Activated CD4-positive, alpha-beta memory T cell treated with anti-CD3 and anti-CD28 coated beads, Interleukin-2, amount 10 ng/mL, durations not matched to agents 7 days and 5 days (primary cell): ENCODE results near the gene CMSS1. TPM values are rescaled to one million over a fixed set of nuclear protein-coding genes. Genes with fewer than 3 reads are reported as not detected.

Experiments
- CTCF ChIA-PET: fragments of 350-600 bp; sonication (Branson Sonifier 250); formaldehyde crosslinking; loops from one replicate; lab custom pipeline; 2021; ENCODE audit warnings: antibody characterized with exemption, inconsistent platforms; lab: Charles Lee
- POLR2A ChIA-PET: fragments of 350-600 bp; sonication (Branson Sonifier 250); formaldehyde crosslinking; loops from one replicate; lab custom pipeline; 2021; ENCODE audit warnings: antibody characterized with exemption; lab: Charles Lee
- DNase-seq: peaks from one replicate; pipeline ENCODE4 v3.0.0-alpha.2; 2020
- H3K27ac Mint-ChIP-seq: one replicate; pipeline ENCODE4 v1.8.0; 2021; ENCODE audit warnings: mild to moderate bottlenecking, mixed read lengths
- H3K27me3 Mint-ChIP-seq: one replicate; pipeline ENCODE4 v1.8.0; 2021; ENCODE audit warnings: mixed read lengths
- H3K36me3 Mint-ChIP-seq: one replicate; pipeline ENCODE4 v1.8.0; 2021; ENCODE audit warnings: low read depth, mixed read lengths
- H3K4me1 Mint-ChIP-seq: one replicate; pipeline ENCODE4 v1.8.0; 2021; ENCODE audit warnings: mixed read lengths
- H3K4me3 Mint-ChIP-seq: one replicate; pipeline ENCODE4 v1.8.0; 2021; ENCODE audit warnings: mild to moderate bottlenecking, mixed read lengths
- H3K9me3 Mint-ChIP-seq: one replicate; pipeline ENCODE4 v1.8.0; 2021; ENCODE audit warnings: mixed read lengths
- total RNA-seq, 2 experiments: library from RNA; stranded (reverse); gene quantifications; one replicate each; pipeline ENCODE4 v1.2.3, GENCODE V29; 2021

CMSS1 gene
- total RNA-seq, 2 experiments from 2014 or later, result 28.0 to 31.0 TPM

DNA sequence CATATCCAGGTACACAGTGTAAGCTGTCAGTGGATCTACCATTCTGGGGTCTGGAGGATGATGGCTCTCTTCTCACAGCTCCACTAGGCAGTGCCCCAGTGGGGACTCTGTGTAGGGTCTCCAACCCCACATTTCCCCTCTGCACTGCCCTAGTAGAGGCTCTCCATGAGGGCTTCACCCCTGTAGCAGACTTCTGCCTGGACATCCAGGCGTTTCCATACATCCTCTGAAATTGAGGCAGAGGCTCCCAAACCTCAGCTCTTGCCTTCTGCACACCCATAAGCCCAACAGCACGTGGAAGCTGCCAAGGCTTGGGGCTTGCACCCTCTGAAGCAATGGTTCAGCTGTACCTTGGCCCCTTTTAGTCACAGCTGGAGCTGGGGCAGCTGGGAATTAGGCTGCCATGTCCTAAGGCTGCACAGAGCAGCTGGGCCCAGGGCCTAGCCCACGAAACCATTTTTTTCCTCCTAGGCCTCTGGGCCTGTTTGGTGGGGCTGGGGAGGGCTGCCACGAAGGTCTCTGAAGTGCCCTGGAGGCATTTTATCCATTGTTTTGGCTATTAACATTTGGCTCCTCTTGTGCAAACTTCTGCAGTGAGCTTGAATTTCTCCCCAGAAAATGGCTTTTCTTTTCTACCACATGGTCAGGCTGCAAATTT lies 362.2 kb downstream of the CMSS1 start:
- H3K4me1 Mint-ChIP-seq, result no peaks in the 10 kb centered on the region
- CTCF ChIA-PET, result no interaction called here

DNA sequence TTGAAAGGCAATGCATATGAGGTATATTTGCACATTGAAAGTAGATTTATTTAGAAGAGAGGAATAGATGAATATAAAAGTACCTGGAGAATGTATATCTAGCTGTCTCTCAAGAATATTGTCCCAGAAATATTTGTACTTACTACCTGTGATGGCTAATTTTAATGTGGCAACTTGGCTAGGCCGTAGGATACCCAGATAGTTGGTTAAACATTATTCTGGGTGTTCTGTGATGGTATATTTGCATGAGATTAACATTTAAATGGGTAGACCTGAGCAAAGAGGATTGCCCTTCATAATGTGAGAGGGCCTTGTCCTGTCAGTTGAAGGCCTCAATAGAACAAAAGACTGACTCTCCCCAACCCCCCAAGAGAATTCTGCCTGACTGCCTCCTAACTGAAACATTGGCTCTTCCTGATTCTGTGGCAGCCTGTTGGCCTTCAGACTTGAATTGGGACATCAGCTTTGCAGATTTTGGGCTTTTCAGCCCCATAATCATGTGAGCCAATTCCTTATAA lies 366.0 kb downstream of the CMSS1 start:
- H3K36me3 Mint-ChIP-seq, result peaks cover 25% of the 10 kb centered on the region
- ChIA-PET CTCF (no interaction called here), POLR2A (no interaction called here)
- H3K9me3 Mint-ChIP-seq, result peaks cover 21% of the 10 kb centered on the region
- DNase-seq, result no peak
- no peak overlapping the region for H3K27ac Mint-ChIP-seq
- H3K4me1 Mint-ChIP-seq, result no peaks in the 10 kb centered on the region
- no peaks in the 10 kb centered on the region for H3K27me3 Mint-ChIP-seq
- H3K4me3 Mint-ChIP-seq, result no peak overlapping the region

More for the DNA sequence above, 362.2 kb downstream of the CMSS1 start:
- peaks cover 41% of the 10 kb centered on the region for H3K36me3 Mint-ChIP-seq
- H3K4me3 Mint-ChIP-seq, result no peak overlapping the region
- POLR2A ChIA-PET, result no interaction called here
- DNase-seq, result no peak
- H3K27me3 Mint-ChIP-seq, result no peaks in the 10 kb centered on the region
- peaks cover 26% of the 10 kb centered on the region for H3K9me3 Mint-ChIP-seq
- H3K27ac Mint-ChIP-seq, result no peak overlapping the region

DNA sequence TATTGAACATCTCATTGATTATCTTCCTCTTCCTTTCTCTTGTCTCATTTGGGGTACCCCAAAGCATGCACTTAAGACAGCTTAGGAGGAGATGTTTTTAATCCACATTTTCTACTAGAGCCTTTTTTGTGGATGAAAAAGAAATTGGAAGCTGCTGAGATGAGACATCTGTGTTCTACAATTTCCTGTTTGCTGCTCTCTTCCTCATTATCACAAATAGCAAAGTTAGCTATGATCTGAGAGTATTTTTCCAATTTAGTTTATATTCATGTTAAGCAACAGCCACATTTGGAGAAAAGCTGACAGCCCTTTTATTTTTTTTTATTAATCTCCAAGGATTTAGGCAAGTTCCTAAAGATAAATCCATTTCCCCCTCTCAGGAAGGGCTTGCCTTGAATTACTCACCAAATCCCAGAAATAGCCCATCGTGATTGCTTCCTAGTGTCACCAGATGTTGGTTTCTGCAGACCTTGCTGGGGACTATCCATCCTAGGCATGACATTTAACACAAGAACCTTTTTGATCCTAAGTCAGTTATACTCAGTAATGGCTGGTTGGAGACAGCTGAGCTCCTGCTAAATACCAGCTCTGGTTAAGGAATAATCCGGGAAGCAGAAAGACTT lies 367.4 kb downstream of the CMSS1 start:
- no peak for DNase-seq
- H3K4me1 Mint-ChIP-seq, result no peaks in the 10 kb centered on the region
- peaks cover 10% of the 10 kb centered on the region for H3K9me3 Mint-ChIP-seq
- H3K36me3 Mint-ChIP-seq, result peaks cover 12% of the 10 kb centered on the region
- CTCF ChIA-PET, result no interaction called here
- H3K27me3 Mint-ChIP-seq, result peaks cover 7% of the 10 kb centered on the region
- POLR2A ChIA-PET, result no interaction called here
- H3K27ac Mint-ChIP-seq, result no peak overlapping the region
- H3K4me3 Mint-ChIP-seq, result no peak overlapping the region

DNA sequence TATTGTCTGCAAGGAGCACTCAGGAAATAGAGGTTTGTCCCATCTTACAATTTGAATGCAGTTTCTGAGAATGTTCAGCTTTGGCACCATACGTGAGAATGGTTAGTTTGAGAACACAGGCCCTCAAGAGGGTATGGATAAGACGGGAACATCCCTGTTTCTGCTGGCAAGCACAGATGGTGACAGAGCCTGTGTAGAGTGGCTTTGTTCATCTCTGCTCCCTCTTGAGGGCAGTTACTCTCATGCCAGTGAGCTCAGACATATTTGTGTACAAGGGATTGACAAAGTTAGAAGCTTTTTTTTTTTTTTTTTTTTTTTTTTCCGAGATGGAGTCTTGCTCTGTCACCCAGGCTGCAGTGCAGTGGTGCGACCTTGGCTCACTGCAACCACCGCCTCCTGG lies 368.2 kb downstream of the CMSS1 start:
- Mint-ChIP-seq H3K9me3 (peaks cover 3% of the 10 kb centered on the region), H3K27me3 (peaks cover 7% of the 10 kb centered on the region), H3K36me3 (peaks cover 5% of the 10 kb centered on the region), H3K4me3 (no peak overlapping the region), H3K4me1 (no peaks in the 10 kb centered on the region), H3K27ac (no peak overlapping the region)
- CTCF ChIA-PET, result interaction anchor here (0.7 kb wide), 1 partner anchor 172 kb away, joined by 5 read pairs; no protein-coding TSS in a partner anchor
- POLR2A ChIA-PET, result no interaction called here
- DNase-seq, result no peak

DNA sequence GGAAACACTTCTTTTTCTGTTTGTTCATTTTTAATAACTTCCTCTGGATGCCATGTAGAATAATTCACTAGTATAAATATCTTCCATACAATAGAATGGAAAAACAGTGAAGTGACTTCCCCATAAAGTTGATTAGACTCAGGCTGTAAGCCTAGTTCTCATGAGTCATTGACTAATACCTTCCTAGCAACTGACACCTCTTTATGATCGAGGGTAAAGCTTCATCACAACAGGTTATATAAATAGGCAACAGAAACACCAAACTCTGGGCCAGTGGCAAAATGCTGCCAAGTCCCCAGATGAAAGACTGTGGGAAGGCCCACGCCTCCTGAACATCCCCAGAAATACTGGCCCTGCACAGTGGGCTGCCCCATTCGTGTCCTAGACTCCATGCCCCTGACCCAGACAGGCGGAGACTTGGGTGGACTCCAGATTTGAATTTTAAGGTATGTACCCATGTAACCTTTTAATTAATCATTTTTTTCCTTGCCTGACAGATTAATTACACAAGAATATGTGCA lies 371.8 kb downstream of the CMSS1 start:
- CTCF ChIA-PET, result no interaction called here
- POLR2A ChIA-PET, result no interaction called here
- H3K4me1 Mint-ChIP-seq, result no peaks in the 10 kb centered on the region
- H3K27me3 Mint-ChIP-seq, result peaks cover 7% of the 10 kb centered on the region
- DNase-seq, result no peak
- H3K4me3 Mint-ChIP-seq, result no peak overlapping the region
- H3K27ac Mint-ChIP-seq, result no peak overlapping the region
- H3K36me3 Mint-ChIP-seq, result no peaks in the 10 kb centered on the region
- H3K9me3 Mint-ChIP-seq, result no peaks in the 10 kb centered on the region

DNA sequence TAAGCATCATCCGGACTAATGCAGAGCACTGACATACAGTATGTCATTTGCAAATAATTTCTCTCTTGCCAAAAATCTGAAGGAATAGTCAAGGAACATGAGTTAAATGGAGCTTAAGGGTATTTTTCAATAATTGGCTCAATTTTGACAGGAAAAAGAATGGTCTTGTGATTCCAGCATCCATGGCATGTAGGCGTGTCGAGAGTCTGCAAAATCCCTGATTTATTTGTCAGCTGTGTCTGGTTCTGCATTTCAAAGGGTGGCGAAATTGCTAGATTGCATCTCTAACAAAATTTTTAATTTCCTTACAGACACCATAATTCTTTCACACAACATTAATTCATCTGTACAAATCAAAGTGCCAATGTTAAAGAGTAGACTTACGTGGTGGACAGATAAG lies 377.7 kb downstream of the CMSS1 start:
- CTCF ChIA-PET, result no interaction called here

DNA sequence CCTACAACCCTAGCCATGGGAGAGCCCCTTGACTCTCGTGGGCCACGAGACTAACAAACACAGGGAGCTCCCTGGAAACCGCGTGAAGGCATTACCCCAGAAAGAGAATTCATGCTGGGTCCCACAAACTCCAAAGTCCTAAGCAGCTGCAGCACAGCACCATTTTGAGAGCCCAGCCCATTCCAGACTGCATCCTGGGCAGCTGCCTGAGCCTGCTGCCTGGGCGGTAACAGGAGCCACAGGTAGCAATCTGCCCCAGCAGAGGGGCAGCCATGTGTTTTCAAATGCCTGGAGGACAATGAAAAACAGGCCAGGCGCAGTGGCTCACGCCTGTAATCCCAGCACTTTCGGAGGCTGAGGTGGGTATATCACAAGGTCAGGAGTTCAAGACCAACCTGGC lies 380.2 kb downstream of the CMSS1 start:
- Mint-ChIP-seq H3K9me3 (peaks cover 2% of the 10 kb centered on the region), H3K27ac (no peak overlapping the region), H3K4me3 (no peak overlapping the region), H3K36me3 (no peaks in the 10 kb centered on the region), H3K27me3 (peaks cover 3% of the 10 kb centered on the region), H3K4me1 (no peaks in the 10 kb centered on the region)
- POLR2A ChIA-PET, result no interaction called here
- DNase-seq, result no peak
- CTCF ChIA-PET, result no interaction called here

More for the DNA sequence above, 377.7 kb downstream of the CMSS1 start:
- H3K9me3 Mint-ChIP-seq, result peaks cover 2% of the 10 kb centered on the region
- peaks cover 2% of the 10 kb centered on the region for H3K27me3 Mint-ChIP-seq
- no peaks in the 10 kb centered on the region for H3K4me1 Mint-ChIP-seq
- POLR2A ChIA-PET, result no interaction called here
- no peak for DNase-seq
- no peak overlapping the region for H3K4me3 Mint-ChIP-seq
- no peaks in the 10 kb centered on the region for H3K36me3 Mint-ChIP-seq
- no peak overlapping the region for H3K27ac Mint-ChIP-seq

DNA sequence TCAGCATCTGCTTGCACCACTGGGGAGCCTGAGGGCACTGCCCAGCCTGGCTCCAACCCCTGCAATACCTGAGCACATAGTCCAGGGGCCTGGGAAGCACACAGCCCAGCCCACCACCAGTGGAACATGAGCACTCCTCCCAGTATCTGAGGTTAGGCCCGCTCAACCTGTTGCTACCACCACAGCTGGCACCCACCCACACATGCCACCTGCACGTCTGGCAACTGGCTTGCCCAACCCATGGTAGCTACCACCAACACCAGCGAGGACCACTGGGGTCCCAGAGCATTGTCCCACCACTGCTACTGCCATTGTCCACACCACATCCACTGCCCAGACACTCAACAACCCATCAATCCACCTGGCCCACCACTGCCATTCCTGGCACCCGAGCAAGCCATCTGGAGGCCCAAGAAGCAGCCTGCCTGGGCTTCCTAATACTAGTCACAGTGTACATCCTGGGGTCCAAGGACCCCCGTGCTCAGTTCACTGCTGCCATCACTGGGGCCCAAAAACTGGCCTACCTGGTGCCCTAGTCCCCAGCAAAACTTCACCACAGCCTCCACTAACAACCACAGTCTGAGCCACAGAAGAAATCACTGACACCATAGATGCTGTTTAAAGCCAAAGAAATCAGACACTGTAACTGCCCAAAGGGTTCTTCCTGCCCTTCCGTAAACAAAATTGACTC lies 381.1 kb downstream of the CMSS1 start:
- H3K27ac Mint-ChIP-seq, result peak overlapping the region; percentile 55
- H3K4me3 Mint-ChIP-seq, result no peak overlapping the region
- ChIA-PET POLR2A (no interaction called here), CTCF (no interaction called here)
- H3K4me1 Mint-ChIP-seq, result no peaks in the 10 kb centered on the region
- H3K27me3 Mint-ChIP-seq, result peaks cover 3% of the 10 kb centered on the region
- H3K9me3 Mint-ChIP-seq, result peaks cover 2% of the 10 kb centered on the region
- no peak for DNase-seq
- H3K36me3 Mint-ChIP-seq, result no peaks in the 10 kb centered on the region

DNA sequence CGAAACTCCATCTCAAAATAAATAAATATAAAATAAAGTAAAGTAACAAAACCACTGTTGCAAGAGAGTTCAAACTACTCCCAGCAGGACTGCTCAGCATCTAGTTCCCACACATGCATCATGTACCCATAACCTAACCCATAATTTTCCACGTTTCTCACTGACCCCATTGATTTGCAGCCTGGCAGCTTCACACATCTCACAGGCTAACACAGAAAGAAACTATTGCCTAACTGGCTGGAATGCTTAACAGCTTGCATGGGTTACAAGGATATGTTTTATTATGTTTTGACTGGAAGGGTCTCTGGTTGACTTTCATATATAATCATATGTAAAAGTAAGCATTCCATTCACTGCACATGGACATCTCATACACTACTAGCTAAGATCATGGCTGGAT lies 387.5 kb downstream of the CMSS1 start:
- ChIA-PET POLR2A (no interaction called here), CTCF (no interaction called here)
- H3K9me3 Mint-ChIP-seq, result no peaks in the 10 kb centered on the region
- no peak overlapping the region for H3K27ac Mint-ChIP-seq
- no peak overlapping the region for H3K4me3 Mint-ChIP-seq
- peaks cover 1% of the 10 kb centered on the region for H3K36me3 Mint-ChIP-seq
- peaks cover 3% of the 10 kb centered on the region for H3K27me3 Mint-ChIP-seq
- DNase-seq, result no peak
- peaks cover 9% of the 10 kb centered on the region for H3K4me1 Mint-ChIP-seq

DNA sequence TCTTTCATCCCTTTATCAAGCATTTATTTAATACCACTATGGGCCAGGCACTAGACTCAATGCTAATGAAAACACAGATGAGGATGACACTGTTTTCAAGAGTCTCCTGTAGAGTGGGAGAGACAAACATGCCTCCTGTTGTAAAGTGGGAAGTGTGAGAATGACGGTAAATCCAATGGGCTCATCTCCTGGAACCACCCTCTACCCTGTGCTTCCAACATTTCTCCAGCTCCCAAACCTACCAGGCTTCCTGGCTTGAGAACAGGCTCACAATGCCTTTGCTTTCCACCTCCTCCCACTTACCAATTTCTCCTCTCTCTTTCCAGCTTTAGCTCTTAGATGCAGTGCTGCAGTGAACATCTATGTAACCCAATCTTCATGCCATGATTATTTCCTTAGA lies 389.0 kb downstream of the CMSS1 start:
- DNase-seq, result no peak
- POLR2A ChIA-PET, result no interaction called here
- no peaks in the 10 kb centered on the region for H3K9me3 Mint-ChIP-seq
- H3K36me3 Mint-ChIP-seq, result peaks cover 5% of the 10 kb centered on the region
- H3K27ac Mint-ChIP-seq, result no peak overlapping the region
- H3K4me1 Mint-ChIP-seq, result peaks cover 20% of the 10 kb centered on the region
- no peak overlapping the region for H3K4me3 Mint-ChIP-seq
- CTCF ChIA-PET, result no interaction called here
- peaks cover 1% of the 10 kb centered on the region for H3K27me3 Mint-ChIP-seq

DNA sequence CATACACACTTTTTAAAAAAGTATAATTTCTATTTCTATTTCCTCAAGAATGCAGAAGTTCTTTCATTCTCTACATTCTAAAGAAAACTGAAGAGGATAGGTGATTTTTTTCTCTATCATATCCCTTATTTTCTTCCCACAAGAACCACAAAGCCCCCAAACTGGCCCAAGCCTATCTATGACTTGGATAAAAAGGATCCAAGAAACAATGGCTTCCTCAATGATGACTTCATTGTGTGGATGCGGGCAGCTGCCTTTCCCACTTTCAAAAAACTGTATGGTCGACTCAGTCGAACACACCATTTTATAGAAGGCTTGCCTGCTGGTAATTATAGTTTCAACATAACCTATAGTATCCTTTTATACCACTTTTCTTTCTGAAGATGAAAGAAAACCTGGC lies 390.2 kb downstream of the CMSS1 start:
- peaks cover 5% of the 10 kb centered on the region for H3K36me3 Mint-ChIP-seq
- no peak overlapping the region for H3K4me3 Mint-ChIP-seq
- POLR2A ChIA-PET, result no interaction called here
- H3K4me1 Mint-ChIP-seq, result peaks cover 20% of the 10 kb centered on the region
- peaks cover 1% of the 10 kb centered on the region for H3K27me3 Mint-ChIP-seq
- no peak overlapping the region for H3K27ac Mint-ChIP-seq
- H3K9me3 Mint-ChIP-seq, result no peaks in the 10 kb centered on the region
- CTCF ChIA-PET, result no interaction called here
- no peak for DNase-seq

DNA sequence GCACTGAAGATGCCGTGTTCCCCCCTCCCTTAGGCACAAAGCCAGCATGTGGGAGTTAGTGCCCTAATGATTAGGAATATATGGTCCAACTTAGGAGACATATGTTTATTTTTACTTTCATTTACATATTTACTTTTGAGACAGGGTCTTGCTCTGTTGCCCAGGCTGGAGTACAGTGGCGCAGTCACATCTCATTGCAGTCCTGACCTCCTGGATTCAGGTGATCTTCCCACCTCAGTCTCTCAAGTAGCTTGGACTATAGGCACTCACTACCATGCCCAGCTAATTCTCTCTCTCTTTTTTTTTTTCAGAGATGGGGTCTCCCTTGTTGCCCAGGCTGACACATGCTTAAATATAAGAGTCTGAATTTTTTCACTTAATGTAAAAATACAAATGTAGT lies 391.5 kb downstream of the CMSS1 start:
- Mint-ChIP-seq H3K36me3 (peaks cover 5% of the 10 kb centered on the region), H3K27ac (no peak overlapping the region), H3K27me3 (no peaks in the 10 kb centered on the region), H3K4me3 (no peak overlapping the region), H3K4me1 (peaks cover 20% of the 10 kb centered on the region), H3K9me3 (no peaks in the 10 kb centered on the region)
- ChIA-PET POLR2A (no interaction called here), CTCF (interaction anchor here (0.5 to 0.7 kb wide), 3 partner anchors 45 to 266 kb away, joined by 3 to 4 read pairs (median 3); no protein-coding TSS in a partner anchor)
- no peak for DNase-seq
